Measurements from ENCODE around the gene UFC1.
A peak's percentile ranks its signal among the peaks of the same experiment; 100 is the strongest.

UFC1 gene

GRCh38 chr1:161190962-161191521, 37.3 kb downstream of the UFC1 start:
- no peak overlapping the region for H3K4me2 ChIP-seq

GRCh38 chr1:161191971-161192370, 38.2 kb downstream of the UFC1 start:
- H3K9ac ChIP-seq = no peak overlapping the region
- H3K79me2 ChIP-seq (ENCODE audit: insufficient read depth, low read depth) = no peaks in the 10 kb centered on the region
- H3K36me3 ChIP-seq (ENCODE audit: insufficient read depth) = no peaks in the 10 kb centered on the region
- peak overlapping the region; percentile 7; the same call in 1 of the 2 replicates for H3K4me2 ChIP-seq
- no peak overlapping the region for H3K4me3 ChIP-seq (IDR thresholded peaks at IDR 0.05; ENCODE audit: insufficient read depth, low read depth, low read length)
- no peak for TF ChIP-seq CTCF (conservative IDR thresholded peaks at IDR 0.05; ENCODE audit: low read depth, low read length)
- H2AFZ ChIP-seq (ENCODE audit: low read depth) = peak overlapping the region; percentile 65; the same call in 1 of the 2 replicates
- H3K27me3 ChIP-seq (ENCODE audit: insufficient read depth, low read depth) = no peaks in the 10 kb centered on the region; the same call in 1 of the 2 replicates
- no peaks in the 10 kb centered on the region for H4K20me1 ChIP-seq (ENCODE audit: insufficient read depth)
- peaks cover 18% of the 10 kb centered on the region for H3K4me1 ChIP-seq (ENCODE audit: low read depth, poor library complexity, severe bottlenecking)
- no peak overlapping the region for H3K27ac ChIP-seq

More at GRCh38 chr1:161190962-161191521, 37.3 kb downstream of the UFC1 start:
- Histone ChIP-seq H3K4me1 (ENCODE audit: low read depth, poor library complexity, severe bottlenecking) (peaks cover 27% of the 10 kb centered on the region), H3K4me3 (IDR thresholded peaks at IDR 0.05; ENCODE audit: insufficient read depth, low read depth, low read length) (no peak overlapping the region), H2AFZ (ENCODE audit: low read depth) (no peak overlapping the region), H3K27me3 (ENCODE audit: insufficient read depth, low read depth) (no peaks in the 10 kb centered on the region), H3K27ac (no peak overlapping the region), H3K9ac (no peak overlapping the region), H3K79me2 (ENCODE audit: insufficient read depth, low read depth) (no peaks in the 10 kb centered on the region), H4K20me1 (ENCODE audit: insufficient read depth) (no peaks in the 10 kb centered on the region), H3K36me3 (ENCODE audit: insufficient read depth) (no peaks in the 10 kb centered on the region)
- TF ChIP-seq CTCF (conservative IDR thresholded peaks at IDR 0.05; ENCODE audit: low read depth, low read length) = no peak

GRCh38 chr1:161192476-161193465, 39.0 kb downstream of the UFC1 start:
- H3K9ac ChIP-seq = no peak overlapping the region
- no peak overlapping the region for H3K27ac ChIP-seq
- H3K4me3 ChIP-seq (IDR thresholded peaks at IDR 0.05; ENCODE audit: insufficient read depth, low read depth, low read length) = no peak overlapping the region
- no peaks in the 10 kb centered on the region for H3K79me2 ChIP-seq (ENCODE audit: insufficient read depth, low read depth)
- no peaks in the 10 kb centered on the region for H3K36me3 ChIP-seq (ENCODE audit: insufficient read depth)
- peak; percentile 100 for TF ChIP-seq CTCF (conservative IDR thresholded peaks at IDR 0.05; ENCODE audit: low read depth, low read length)
- H2AFZ ChIP-seq (ENCODE audit: low read depth) = peak overlapping the region; percentile 65
- peaks cover 13% of the 10 kb centered on the region for H3K4me1 ChIP-seq (ENCODE audit: low read depth, poor library complexity, severe bottlenecking)
- peak overlapping the region; percentile 7; the same call in 1 of the 2 replicates for H3K4me2 ChIP-seq
- no peaks in the 10 kb centered on the region for H4K20me1 ChIP-seq (ENCODE audit: insufficient read depth)
- H3K27me3 ChIP-seq (ENCODE audit: insufficient read depth, low read depth) = no peaks in the 10 kb centered on the region; the same call in 1 of the 2 replicates

GRCh38 chr1:161193561-161194235, 39.9 kb downstream of the UFC1 start:
- peaks cover 13% of the 10 kb centered on the region for H3K4me1 ChIP-seq (ENCODE audit: low read depth, poor library complexity, severe bottlenecking)
- TF ChIP-seq CTCF (conservative IDR thresholded peaks at IDR 0.05; ENCODE audit: low read depth, low read length) = no peak
- H3K79me2 ChIP-seq (ENCODE audit: insufficient read depth, low read depth) = no peaks in the 10 kb centered on the region
- H3K9ac ChIP-seq = no peak overlapping the region
- peak overlapping the region; percentile 65; the same call in 1 of the 2 replicates for H2AFZ ChIP-seq (ENCODE audit: low read depth)
- no peaks in the 10 kb centered on the region for H4K20me1 ChIP-seq (ENCODE audit: insufficient read depth)
- H3K4me3 ChIP-seq (IDR thresholded peaks at IDR 0.05; ENCODE audit: insufficient read depth, low read depth, low read length) = no peak overlapping the region
- no peaks in the 10 kb centered on the region; the same call in 1 of the 2 replicates for H3K27me3 ChIP-seq (ENCODE audit: insufficient read depth, low read depth)
- H3K36me3 ChIP-seq (ENCODE audit: insufficient read depth) = no peaks in the 10 kb centered on the region
- H3K27ac ChIP-seq = no peak overlapping the region
- H3K4me2 ChIP-seq = no peak overlapping the region

Measured in KMS-11 (cell line).